GM18907 (cell line): ENCODE measurements around the gene TACR2.

ENCODE experiments used
- ATAC-seq: cut with Tn5 transposase; IDR thresholded peaks from one replicate; pipeline ENCODE4 v1.9.1; 2021; ENCODE audit warnings: mild to moderate bottlenecking, moderate library complexity; ENCODE audit not compliant: unreplicated experiment

The TACR2 gene

DNA sequence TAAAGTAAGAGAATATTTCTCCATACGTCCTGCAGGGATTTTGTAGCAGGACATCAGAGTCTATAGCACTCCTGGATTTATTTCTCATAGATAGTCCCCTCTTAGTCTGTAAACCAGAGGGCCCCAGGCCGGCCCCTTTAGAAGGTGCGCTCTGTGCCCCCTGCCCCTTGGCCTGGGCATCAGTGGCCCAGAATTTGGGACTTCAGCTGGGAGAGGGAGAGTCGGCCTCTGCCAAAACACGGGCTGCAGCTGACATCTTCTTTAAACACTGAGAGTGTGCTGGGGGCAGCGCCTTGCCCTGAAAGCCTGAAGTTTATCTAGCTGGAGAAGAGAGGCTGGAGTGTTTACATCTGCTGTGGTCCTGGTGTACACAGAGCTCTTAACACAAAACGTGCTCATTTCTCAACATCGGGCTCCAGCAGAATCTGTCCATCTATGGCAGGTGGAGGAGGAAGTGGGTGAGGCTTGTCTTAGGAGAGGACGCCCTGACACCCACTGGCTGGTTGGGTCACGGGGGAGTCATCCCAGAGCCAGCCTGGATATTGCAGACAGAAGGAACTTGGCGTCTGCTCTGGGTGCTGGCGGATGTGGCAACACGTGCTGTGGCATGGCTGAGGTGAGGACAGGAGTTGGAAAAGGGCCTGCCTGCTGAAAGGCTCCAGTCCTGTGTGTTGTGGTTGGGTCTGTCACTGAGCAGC is 5.0 kb upstream of the TACR2 start:
- ATAC-seq, result no peak

DNA sequence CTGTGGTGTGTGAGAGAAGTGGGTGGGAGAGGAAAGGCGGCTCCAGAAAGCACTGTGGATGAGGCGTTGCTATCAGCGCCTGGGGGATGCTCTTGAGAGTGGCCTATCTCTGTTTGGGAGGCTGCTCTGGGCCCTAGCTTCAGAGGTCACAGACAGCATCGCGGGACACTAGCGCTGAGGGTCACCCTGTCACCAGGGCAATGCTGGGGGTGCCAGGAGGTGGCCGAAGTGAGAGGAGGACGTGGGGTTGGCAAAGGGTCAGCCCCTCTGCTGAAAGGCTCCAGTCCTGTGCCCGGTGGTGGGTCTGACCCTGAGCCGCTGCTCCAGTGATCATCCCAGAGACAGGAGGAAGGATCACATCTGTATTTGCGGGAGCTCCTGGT is 3.0 kb upstream of the TACR2 start:
- ATAC-seq, result no peak

DNA sequence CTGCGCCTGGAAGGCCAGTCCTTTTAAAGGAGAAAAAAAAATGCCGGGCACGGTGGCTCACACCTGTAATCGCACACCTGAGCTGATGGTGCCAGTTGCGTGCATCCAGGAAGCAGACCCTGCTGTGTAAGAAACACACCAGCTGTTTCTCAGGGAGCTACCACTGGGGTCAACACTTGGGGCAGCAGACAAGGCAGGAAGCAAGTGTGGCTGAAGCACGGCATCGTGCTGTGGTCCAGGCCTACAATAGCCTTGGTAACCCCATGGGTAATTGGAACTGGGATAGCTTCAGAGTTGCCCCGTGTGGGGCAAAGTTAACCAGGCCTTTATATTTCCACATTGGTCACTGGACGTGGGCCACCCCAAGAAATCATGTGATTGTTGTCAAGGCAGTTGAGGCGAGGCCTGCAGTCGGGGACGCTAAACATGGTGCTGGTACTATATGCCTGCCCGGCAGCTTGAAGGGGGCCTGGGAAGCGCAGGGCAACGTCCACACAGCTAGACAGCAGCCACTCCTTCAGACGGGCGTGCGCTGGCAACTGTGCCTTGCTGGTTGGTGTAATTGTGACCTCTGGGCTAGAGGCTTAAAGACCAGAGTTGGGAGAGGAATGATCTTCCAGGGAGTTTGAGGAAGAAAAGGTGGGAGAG is 2.5 kb upstream of the TACR2 start:
- no peak for ATAC-seq

DNA sequence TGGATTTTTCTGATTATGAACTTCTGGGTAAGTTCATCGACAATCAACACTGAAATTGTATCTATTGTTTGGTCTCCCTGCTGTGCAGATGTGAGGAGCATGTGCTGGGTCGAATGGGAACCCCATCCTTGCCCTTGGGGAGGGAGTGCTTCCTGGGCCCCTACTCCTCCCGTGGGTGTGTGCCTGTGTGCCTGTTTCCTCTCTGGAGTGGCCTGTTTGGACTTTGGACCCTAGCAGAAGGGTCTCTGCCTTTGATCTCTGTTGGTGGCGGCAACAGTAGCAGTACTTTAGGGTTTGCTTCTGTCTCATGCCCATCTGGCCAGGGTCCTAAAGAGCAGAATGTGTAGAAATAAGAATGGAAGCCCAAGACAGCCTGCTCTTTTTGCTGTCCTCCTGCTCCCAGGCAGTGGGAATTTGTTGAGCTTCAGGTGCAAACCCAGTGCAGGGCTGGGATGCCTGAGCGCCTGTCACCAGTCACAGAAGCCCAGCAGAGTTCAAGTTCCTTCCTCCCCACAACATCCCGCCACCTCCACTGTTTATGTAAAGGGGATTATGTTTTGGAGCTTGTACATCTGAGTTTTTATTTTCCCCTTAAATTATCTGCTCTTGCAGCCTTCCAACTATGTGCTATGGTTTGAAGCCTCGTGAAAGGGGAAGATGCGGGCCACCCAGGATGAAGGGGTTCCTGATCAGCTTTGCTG is 1.5 kb upstream of the TACR2 start:
- no peak for ATAC-seq

DNA sequence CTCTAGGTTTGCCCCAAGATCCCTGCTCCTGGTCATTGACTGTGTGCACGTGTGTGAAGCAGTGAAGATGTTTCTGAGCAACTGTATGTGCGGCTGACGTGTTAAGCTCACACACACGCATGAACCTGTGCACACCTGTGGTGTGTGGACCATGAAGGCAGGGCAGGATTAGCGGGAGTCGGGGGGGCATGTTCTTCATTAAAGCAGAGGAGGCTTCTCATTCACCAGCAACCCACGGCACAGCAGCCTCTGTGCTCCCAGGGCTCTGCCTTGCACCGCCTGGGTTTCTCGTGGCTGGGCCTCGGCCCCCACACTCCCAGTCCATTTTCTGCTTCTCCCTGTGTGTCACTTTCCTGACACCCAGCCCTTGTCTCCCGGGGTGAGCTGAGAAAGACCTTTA is 824 bp upstream of the TACR2 start:
- ATAC-seq, result no peak

DNA sequence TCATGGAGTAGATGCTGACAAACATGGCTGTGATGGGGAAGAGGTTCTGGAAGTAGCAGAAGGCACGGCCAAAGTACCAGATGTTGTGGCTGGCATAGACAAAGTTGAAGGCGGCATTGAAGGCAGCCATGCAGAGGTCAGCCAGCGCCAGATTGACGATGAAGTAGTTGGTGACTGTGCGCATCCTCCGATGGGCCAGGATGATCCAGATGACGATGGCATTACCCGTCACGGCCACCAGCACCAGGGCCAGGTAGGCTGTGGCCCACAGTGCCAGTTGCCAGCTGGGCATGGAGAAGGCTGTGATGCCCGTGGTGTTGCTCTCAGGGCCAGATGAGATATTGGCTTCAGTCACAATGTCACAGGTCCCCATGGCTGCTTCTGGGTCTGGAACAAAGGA is 767 bp downstream of the TACR2 start:
- no peak for ATAC-seq

DNA sequence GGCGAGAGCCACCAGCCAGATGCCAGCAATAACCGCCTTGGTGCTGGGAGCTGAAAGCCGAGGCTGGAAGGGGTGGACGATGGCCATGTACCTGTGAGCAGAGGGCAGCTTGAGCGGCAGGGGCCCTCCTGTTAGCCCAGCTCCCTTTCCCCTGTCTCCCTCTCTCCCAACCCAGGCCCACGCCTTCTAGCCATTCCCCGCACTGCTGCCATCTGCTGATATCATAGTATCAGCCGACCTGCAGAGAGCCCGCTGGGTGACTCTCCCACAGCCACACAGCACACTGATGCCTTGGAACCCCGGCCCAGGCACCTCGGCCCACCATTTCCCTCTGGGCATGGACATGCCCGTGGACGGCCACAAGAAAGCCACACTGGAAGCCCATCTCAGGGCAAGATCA is 1.7 kb downstream of the TACR2 start:
- ATAC-seq, result no peak

DNA sequence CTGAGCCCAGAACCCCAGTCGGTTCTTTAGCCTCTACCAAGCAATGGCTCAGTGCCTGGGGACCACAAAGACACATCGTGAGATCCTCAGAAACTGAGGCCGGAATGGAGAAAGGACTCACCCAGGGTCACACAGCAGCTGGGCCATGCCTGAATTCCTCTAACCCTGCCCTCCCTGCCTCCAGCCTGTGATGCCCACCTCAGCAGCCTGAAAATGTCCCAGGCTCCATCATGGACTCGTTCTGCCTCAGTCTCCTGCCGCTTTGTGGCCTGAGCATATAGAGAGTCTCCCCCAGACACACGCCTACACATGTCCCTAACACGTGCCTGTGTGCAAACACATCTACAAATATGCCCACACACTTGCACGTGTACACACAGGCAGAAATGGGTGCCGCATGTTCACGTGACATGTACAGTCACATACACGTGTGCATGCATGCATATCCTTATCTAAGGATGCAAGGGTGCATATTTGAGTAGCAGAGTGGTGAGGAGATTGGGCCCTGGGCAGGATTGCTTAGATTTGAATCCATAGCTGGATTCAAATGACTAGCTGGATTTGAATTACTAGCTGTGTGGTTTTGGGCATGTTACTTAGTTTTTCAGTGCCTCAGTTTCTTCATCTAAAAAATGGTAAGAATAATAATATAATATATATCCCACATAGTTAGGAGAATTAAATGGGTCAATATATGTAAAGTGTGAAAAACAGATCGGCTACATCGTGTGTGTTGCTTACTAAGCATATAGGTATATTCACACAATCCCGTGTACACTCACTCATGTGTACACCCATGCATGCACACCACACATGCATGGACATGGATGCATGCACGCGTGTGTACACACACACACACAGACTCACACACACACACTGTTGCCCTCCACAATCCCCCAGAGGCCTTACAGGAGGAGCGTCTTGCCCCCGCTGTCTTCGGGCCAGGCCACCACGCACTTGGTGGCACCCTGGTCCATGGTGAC is 2.4 kb downstream of the TACR2 start:
- no peak for ATAC-seq

DNA sequence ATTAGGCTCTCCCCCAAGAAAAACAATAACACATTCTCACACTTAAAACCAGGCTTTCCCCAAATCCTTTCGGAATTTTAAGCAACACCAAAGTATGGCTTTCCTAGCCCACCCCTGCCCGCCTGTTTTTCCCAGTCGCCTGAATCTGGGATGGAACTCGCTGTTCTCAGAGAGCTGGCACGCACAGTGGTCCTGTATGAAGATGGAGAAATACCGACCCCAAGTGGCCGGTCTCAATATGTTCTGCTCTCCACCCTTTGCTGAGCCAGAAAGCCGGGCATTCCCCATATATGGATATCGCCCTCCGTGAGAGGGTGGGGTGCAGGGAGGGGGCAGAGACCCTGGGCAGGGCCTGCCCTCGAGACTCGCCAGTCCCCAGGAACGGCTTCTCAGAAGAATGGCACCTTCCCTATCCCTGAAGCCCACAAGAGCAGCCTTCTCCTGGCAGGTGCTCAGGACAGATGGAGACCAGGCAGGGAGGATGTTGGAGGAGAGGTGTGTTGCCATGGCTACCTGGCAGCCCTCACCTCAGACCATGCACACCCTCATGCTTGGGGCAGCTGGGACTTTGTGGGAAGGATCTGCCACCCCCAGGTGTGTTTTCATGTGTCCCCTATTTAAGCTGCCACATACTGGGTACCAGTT is 3.4 kb downstream of the TACR2 start:
- ATAC-seq, result no peak

DNA sequence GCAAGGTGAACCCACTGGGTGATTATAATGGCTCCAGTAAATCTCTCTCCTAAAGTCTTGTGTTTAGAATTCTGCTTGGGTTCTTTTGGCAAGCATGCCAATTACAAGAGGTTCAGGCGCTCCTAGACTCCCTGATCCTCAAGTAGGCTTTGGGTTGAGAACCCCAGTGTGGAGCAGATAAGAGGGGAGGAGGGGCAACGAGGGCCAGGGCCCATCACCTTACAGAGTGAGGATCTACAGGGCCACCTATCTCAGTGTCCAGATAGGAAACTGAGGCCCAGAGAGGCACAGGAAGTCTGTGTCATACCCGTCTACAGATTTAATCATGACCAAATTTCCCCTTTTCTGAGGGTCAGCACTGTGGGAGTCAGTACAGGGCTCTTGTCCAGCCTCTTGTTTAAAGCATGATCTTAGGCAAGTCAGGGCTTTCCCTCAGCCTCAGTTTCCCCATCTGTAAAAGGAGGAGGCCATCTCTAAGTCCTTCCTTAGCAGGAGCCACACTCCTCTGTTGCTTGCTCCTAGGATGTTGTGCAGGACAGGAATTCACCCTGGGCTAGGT is 4.4 kb downstream of the TACR2 start:
- no peak for ATAC-seq

DNA sequence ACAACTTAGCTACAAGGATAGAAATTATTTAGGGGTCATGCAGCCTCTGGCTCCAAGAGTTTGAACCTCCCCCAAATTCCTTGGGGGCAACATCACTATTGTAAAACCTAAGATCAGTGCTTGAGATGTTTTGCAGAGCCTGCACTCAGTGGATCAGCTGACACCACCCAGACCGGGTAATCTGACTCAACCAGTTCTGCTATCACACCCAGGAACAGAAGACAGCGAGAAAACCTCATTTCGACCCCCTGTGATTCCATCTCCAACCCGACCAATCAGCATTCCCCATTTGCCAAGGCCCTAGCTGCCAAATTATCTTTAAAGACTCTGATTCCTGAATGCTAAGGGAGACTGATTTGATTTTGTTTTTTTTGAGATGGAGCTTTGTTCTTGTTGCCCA is 5.2 kb downstream of the TACR2 start:
- ATAC-seq, result no peak

DNA sequence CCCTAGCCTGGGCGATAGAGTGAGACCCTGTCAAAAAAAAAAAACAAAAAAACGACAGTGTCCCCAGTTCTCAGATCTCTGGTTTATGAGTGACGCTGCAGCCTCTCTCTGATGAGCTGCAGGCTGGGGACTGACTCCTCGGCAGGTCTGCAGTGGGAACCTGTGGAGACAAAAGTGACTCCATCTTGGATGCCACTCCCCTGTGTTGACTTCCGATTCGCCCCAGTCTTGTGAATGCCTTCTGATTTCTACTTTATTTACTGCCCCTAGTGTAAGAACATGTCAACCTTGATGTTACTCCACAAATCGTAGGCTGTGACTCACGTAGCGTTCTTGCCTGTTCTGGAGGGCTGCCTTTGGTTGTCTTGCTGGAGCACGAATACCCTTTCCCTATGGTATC is 6.2 kb downstream of the TACR2 start:
- ATAC-seq, result no peak

DNA sequence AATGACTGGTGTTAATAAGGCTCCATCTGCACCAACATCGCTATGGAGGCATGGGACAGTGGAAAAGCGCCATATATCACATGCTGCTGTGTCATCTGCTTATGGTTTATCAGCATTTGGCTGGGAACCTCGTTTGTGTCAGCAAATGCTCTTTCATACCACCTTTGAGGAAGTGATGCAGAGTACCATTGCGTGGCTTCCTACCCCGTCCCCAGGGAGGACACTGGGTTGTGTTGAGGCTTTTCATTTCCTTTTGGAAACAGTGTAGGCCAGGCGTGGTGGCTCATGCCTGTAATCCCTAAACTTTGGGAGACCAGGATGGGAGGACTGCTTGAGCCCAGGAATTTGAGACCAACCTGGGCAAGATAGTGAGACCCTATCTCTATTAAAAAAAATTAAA is 6.8 kb downstream of the TACR2 start:
- ATAC-seq, result peak; percentile 37

DNA sequence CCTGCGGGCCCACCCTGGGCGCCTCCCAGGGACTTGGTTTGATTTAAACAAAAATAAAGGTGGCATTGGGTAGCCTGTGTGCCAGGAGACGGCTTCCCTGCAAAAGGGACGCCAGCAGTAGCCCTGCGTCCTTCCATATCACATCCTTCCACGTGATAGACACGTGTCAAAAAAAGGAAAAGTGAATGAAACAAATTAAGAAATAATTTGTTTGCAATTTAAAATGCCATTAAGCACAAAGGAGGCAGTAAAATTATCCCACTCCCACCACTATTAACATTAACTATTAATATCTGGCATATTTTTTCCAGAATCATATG is 7.6 kb downstream of the TACR2 start:
- no peak for ATAC-seq

DNA sequence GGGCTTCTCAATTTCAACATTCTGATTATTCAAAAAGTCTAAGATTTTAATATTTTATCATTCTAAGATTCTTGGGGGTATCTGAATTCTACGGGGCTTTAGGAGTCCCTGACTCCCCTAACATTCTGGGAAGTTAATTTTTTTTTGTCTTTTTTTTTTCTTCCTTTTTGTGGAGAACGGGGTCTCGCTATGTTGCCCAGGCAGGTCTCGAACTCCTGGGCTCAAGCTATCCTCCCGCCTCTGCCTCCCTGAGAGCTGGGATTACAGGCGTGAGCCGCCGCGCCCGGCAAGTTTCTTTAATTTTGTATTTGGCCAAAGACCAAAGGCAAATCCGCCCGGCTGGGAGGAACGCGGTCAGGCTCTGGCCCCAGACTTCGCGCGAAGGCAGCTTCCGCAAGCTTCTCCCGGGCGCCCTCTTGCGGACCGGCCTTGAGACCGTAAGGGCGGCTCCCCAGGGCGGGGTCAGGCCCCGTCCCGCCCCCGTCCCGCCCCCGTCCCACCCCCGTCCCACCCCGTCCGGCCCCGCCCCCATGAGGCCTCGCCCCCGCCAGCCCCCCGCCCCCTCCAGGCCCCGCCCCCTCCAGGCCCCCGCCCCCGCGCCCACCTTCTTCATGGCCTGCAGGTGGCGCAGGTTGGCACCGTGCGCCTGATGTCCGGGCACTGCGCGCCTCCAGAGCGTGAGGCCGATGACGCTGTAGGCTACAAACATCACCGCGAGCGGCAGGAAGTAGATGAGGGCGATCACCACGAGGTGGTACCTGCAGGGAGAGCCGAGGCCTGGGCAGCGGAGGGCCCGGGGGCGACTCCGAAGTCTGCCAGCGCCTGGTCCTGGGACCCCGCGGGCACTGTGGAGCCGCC is 8.2 kb downstream of the TACR2 start:
- ATAC-seq, result peak; percentile 88

DNA sequence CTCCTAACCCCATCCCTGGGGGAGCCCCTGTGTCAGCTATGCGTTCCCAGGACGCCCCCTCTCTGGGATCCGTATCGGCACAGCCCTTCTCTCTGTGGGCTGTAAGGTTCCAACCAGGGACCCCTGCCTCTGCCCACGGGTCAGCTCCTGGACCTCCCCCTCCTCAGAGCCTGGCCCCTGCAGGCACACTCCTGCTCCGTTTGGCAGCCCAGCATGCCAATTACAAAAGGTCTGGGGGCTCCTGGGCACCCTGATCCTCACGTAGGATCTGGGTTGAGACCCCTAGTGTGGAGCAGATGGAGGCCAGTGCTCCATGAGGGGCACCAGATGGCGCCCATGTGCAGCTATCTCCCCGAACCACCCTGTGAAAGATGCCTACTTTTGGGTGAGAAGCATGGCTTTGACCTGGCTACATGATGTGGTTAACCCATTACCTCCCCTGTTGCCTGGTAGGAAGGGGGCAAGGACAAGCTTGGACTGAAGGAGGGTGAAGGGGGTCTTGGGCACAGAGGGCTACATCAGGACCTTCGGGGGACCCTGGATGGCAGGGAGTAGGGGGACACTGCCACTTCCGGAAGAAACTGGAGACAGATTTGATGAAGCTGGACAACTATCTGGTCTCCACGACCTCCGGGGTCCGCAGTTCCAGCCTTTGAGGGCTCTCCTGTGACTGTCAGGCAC is 9.0 kb downstream of the TACR2 start:
- no peak for ATAC-seq

DNA sequence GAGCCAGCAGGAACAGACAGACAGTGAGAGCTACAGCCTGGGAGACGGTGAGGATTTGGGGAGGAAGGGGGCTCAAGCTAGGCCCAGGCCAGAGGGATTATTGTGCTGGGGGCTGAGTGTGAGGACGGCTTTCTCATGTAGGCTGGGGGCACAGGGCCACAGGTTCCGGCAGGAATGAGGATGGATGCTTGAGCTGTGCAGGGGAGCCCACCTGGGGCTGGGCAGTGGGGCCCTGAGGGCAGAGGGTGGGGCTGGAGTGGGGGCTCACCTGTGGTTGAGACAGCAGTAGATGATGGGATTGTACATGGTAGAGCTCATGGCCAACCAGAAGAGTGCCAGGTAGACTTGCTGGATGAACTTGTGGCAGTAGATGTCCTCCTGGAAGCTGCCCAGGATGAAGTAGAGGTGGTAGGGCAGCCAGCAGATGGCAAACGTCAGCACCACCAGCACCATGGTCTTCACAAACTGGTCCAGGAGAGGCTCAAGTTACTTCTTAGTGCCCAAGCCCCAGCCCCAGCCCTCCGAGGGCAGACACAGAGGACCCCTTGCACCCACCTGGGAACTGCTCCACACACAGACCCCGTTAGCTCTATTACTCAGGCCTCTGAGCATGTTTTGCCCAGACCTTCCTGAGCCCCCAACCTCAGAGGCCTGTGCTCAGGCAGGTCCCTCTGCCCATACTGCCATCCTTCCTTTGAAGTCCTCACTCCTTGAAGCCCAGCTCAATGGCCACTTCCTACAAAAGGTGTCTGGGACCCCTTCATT is 9.7 kb downstream of the TACR2 start:
- ATAC-seq, result no peak

DNA sequence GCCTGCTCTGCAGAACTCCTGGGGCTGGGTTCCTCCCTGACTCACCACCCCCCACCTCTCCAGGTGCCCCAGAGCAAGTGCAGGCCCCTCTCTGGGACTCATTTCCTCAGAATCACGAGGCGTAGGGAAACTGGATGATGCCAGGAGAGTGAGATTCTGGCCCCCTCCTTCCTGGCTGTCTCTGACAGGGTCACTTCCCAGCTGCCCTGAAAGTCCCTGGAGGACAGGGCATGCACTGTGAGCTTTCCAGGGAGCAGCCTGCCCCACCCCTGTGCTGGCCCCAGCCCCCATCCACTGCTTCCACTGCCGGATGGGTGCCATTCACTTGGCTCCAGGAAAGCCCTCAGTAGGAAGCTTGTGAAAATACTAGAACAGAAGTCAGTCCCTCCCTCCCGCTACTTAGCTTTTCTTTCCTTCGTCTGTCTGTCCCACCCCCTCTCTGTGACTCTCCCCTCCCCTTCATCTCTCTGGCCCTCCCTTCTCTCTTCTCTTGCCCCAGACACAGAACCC is 10.4 kb downstream of the TACR2 start:
- ATAC-seq, result no peak
